ENCODE results near the gene HTT-AS.
A peak's percentile ranks its signal among the peaks of the same experiment; 100 is the strongest.

HTT-AS gene

DNA sequence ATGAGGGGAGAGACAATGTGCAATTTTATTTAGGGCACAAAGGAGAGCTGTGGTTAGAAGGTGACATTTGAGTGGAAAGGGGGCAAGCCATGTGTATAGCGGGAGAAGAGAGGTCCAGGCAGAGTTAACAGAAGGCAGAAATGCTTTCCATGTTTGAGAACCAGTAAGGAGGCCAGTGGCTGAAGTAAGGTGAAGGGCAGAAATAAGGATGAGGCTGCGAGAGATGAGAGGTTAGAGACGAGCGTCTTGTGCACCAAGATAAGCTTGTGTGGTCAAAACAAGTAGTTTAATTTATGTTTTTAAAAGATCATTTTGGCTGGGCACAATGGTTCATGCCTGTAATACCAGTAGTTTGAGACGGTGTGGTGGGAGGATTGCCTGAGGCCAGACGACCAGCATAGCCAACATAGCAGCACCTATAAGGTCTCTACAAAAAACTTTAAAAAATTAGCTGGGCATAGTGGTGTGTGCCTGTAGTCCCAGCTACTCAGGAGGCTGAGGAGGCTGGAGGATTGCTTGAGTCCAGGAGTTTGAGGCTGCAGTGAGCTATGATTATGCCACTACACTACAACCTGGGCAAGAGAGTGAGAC, 8.7 kb upstream of the HTT-AS start:
- Histone ChIP-seq H3K4me3 (ENCODE audit: insufficient read depth, low read length, poor library complexity, severe bottlenecking) (no peak overlapping the region), H3K9ac (ENCODE audit: low read length) (no peak overlapping the region), H3K9me2 (replicated peaks; ENCODE audit: insufficient read depth, low read length) (no peaks in the 10 kb centered on the region), H3K79me2 (ENCODE audit: insufficient read depth, low read length) (peaks cover 92% of the 10 kb centered on the region), H3K36me3 (ENCODE audit: low read length) (no peaks in the 10 kb centered on the region), H3F3A (ENCODE audit: insufficient read depth) (peaks cover 6% of the 10 kb centered on the region), H4K20me1 (ENCODE audit: low read depth, low read length) (no peaks in the 10 kb centered on the region; the same call in 1 of the 2 replicates), H3K4me2 (ENCODE audit: low read depth, low read length, poor library complexity, severe bottlenecking) (no peak overlapping the region), H3K27me3 (ENCODE audit: low read length) (no peaks in the 10 kb centered on the region), H3K9me3 (ENCODE audit: insufficient read depth, low read length) (no peaks in the 10 kb centered on the region), H2AFZ (ENCODE audit: low read depth, low read length, severe bottlenecking) (no peak overlapping the region), H3K27ac (ENCODE audit: low read depth, low read length) (no peak overlapping the region)
- TF ChIP-seq, protein P1, sequence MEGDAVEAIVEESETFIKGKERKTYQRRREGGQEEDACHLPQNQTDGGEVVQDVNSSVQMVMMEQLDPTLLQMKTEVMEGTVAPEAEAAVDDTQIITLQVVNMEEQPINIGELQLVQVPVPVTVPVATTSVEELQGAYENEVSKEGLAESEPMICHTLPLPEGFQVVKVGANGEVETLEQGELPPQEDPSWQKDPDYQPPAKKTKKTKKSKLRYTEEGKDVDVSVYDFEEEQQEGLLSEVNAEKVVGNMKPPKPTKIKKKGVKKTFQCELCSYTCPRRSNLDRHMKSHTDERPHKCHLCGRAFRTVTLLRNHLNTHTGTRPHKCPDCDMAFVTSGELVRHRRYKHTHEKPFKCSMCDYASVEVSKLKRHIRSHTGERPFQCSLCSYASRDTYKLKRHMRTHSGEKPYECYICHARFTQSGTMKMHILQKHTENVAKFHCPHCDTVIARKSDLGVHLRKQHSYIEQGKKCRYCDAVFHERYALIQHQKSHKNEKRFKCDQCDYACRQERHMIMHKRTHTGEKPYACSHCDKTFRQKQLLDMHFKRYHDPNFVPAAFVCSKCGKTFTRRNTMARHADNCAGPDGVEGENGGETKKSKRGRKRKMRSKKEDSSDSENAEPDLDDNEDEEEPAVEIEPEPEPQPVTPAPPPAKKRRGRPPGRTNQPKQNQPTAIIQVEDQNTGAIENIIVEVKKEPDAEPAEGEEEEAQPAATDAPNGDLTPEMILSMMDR (IDR thresholded peaks at IDR 0.05; ENCODE audit: insufficient read depth, low read length, poor library complexity, severe bottlenecking), result no peak
- TF ChIP-seq EZH2phosphoT487 (conservative IDR thresholded peaks at IDR 0.05; ENCODE audit: low read length), result no peak

DNA sequence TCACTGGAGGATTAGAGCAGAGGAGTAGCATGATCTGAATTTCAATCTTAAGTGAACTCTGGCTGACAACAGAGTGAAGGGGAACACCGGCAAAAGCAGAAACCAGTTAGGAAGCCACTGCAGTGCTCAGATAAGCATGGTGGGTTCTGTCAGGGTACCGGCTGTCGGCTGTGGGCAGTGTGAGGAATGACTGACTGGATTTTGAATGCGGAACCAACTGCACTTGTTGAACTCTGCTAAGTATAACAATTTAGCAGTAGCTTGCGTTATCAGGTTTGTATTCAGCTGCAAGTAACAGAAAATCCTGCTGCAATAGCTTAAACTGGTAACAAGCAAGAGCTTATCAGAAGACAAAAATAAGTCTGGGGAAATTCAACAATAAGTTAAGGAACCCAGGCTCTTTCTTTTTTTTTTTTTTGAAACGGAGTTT, 5.4 kb upstream of the HTT-AS start:
- H3K79me2 ChIP-seq (ENCODE audit: insufficient read depth, low read length), result peaks cover 93% of the 10 kb centered on the region
- peaks cover 16% of the 10 kb centered on the region for H3F3A ChIP-seq (ENCODE audit: insufficient read depth)
- H3K9me3 ChIP-seq (ENCODE audit: insufficient read depth, low read length), result no peaks in the 10 kb centered on the region
- H4K20me1 ChIP-seq (ENCODE audit: low read depth, low read length), result no peaks in the 10 kb centered on the region; the same call in 1 of the 2 replicates
- no peak overlapping the region for H2AFZ ChIP-seq (ENCODE audit: low read depth, low read length, severe bottlenecking)
- H3K27me3 ChIP-seq (ENCODE audit: low read length), result no peaks in the 10 kb centered on the region
- H3K9ac ChIP-seq (ENCODE audit: low read length), result no peak overlapping the region
- H3K4me2 ChIP-seq (ENCODE audit: low read depth, low read length, poor library complexity, severe bottlenecking), result no peak overlapping the region
- H3K27ac ChIP-seq (ENCODE audit: low read depth, low read length), result no peak overlapping the region
- no peaks in the 10 kb centered on the region for H3K36me3 ChIP-seq (ENCODE audit: low read length)
- TF ChIP-seq EZH2phosphoT487 (conservative IDR thresholded peaks at IDR 0.05; ENCODE audit: low read length), result no peak
- TF ChIP-seq, protein P1 (IDR thresholded peaks at IDR 0.05; ENCODE audit: insufficient read depth, low read length, poor library complexity, severe bottlenecking), result no peak
- no peak overlapping the region for H3K4me3 ChIP-seq (ENCODE audit: insufficient read depth, low read length, poor library complexity, severe bottlenecking)
- no peaks in the 10 kb centered on the region for H3K9me2 ChIP-seq (replicated peaks; ENCODE audit: insufficient read depth, low read length)

DNA sequence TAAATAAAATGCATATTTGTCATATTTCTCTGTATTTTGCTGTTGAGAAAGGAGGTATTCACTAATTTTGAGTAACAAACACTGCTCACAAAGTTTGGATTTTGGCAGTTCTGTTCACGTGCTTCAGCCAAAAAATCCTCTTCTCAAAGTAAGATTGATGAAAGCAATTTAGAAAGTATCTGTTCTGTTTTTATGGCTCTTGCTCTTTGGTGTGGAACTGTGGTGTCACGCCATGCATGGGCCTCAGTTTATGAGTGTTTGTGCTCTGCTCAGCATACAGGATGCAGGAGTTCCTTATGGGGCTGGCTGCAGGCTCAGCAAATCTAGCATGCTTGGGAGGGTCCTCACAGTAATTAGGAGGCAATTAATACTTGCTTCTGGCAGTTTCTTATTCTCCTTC, 3.5 kb upstream of the HTT-AS start:
- Histone ChIP-seq H3K36me3 (ENCODE audit: low read length) (no peaks in the 10 kb centered on the region), H3K27ac (ENCODE audit: low read depth, low read length) (peak overlapping the region; percentile 67), H3F3A (ENCODE audit: insufficient read depth) (peaks cover 16% of the 10 kb centered on the region), H3K27me3 (ENCODE audit: low read length) (no peaks in the 10 kb centered on the region), H3K79me2 (ENCODE audit: insufficient read depth, low read length) (peaks cover 79% of the 10 kb centered on the region), H3K9me3 (ENCODE audit: insufficient read depth, low read length) (no peaks in the 10 kb centered on the region), H2AFZ (ENCODE audit: low read depth, low read length, severe bottlenecking) (no peak overlapping the region), H3K4me3 (ENCODE audit: insufficient read depth, low read length, poor library complexity, severe bottlenecking) (no peak overlapping the region), H3K9ac (ENCODE audit: low read length) (peak overlapping the region; percentile 21), H3K9me2 (replicated peaks; ENCODE audit: insufficient read depth, low read length) (no peaks in the 10 kb centered on the region), H3K4me2 (ENCODE audit: low read depth, low read length, poor library complexity, severe bottlenecking) (peak overlapping the region; percentile 76), H4K20me1 (ENCODE audit: low read depth, low read length) (no peaks in the 10 kb centered on the region; the same call in 1 of the 2 replicates)
- no peak for TF ChIP-seq EZH2phosphoT487 (conservative IDR thresholded peaks at IDR 0.05; ENCODE audit: low read length)
- TF ChIP-seq, protein P1 (IDR thresholded peaks at IDR 0.05; ENCODE audit: insufficient read depth, low read length, poor library complexity, severe bottlenecking), result no peak
